Esophagus squamous epithelium (tissue), 5 donors: ENCODE data around the gene FAM9C. TPM values are rescaled to one million over a fixed set of nuclear protein-coding genes. Genes with fewer than 3 reads are reported as not detected.

Source experiments
- DNase-seq: peaks from one replicate; lab custom pipeline; 2025; lab: John Stamatoyannopoulos, UW
- H3K27ac ChIP-seq, 4 donors: fragments of 200-600 bp; sonication (generic); one replicate each; pipeline ENCODE4 v1.5.1; 2016 to 2019; ENCODE audit warnings: mild to moderate bottlenecking in 1 of 4
- H3K27me3 ChIP-seq, 4 donors: fragments of 200-600 bp; sonication (generic); 1 replicate in 3 of 4; 2 replicates in 1 of 4; pipeline versions ENCODE4 v1.5.1 to v1.6.0; 2017 to 2021; ENCODE audit warnings: antibody characterized with exemption in 1 of 4
- H3K36me3 ChIP-seq, 3 donors: fragments of 200-600 bp; sonication (generic); one replicate each; pipeline ENCODE4 v1.5.1; 2016 to 2019
- H3K4me1 ChIP-seq, 3 donors: fragments of 200-600 bp; sonication (generic); one replicate each; pipeline ENCODE4 v1.5.1; 2017 to 2019
- H3K4me3 ChIP-seq, 4 donors: fragments of 200-600 bp; sonication (generic); 1 replicate in 3 of 4; 2 replicates in 1 of 4; pipeline ENCODE4 v1.5.1; 2016 to 2019; ENCODE audit warnings: mild to moderate bottlenecking in 2 of 4, moderate library complexity in 1 of 4
- H3K9me3 ChIP-seq, 3 donors: fragments of 200-600 bp; sonication (generic); one replicate each; pipeline ENCODE4 v1.5.1; 2016 to 2019
- CTCF ChIP-seq, 6 experiments: fragments of 450-650 bp in 4 of 6; fragments of 200-600 bp in 2 of 6; sonication (generic) in 2 of 6; IDR thresholded peaks; one replicate each; pipeline ENCODE4 v1.5.1; 2016 to 2019; ENCODE audit warnings: antibody characterized with exemption in 6 of 6, mild to moderate bottlenecking in 4 of 6, moderate library complexity in 4 of 6
- POLR2A ChIP-seq, 4 donors: fragments of 450-650 bp; IDR thresholded peaks; one replicate each; pipeline ENCODE4 v1.6.1; 2017; ENCODE audit warnings: antibody characterized with exemption in 4 of 4, mild to moderate bottlenecking in 4 of 4, moderate library complexity in 3 of 4
- WGBS, 2 donors: methylation state at CpG; one replicate each; pipeline ENCODE4 v1.1.5; 2018; 5-methylcytosine and 5-hydroxymethylcytosine counted together
- intact Hi-C: fragments of 100-400 bp; cut with DNase I; formaldehyde crosslinking; loops from one replicate; pipeline ENCODE4 v1.15.0; 2022
- total RNA-seq, 4 donors: library from RNA; depleted of rRNA; stranded (reverse); fragments of >200 nt; gene quantifications; one replicate each; pipeline ENCODE4 v1.1.0, GENCODE V29; 2016
- donor health status: DM: yes; HTN: yes; CAD: no.

FAM9C gene
- total RNA-seq, 4 donors from 2014 or later = not detected

DNA sequence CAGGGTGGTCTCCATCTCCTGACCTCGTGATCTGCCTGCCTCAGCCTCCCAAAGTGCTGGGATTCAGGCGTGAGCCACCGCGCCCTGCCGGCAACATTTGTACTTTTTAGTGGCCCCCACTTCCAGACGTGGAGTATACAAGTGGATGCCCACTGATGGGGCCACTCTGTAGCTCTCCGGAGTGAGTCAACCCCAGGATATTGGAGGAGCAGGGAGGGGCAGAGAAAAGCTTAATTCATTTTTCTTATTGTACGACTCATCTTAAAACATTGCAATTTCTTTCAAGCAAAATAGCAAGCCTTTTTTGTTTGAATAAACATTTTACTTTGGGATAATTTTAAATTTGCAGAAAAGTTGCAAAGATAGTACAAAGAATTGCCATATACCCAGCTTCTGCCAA, 34.6 kb downstream of the FAM9C start:
- Histone ChIP-seq H3K27ac (no peak overlapping the region), H3K4me1 (peaks cover 9 to 64% (median 11%) of the 10 kb centered on the region in 3 donors), H3K4me3 (no peak overlapping the region), H3K9me3 (no peaks in the 10 kb centered on the region), H3K27me3 (no peaks in the 10 kb centered on the region), H3K36me3 (no peaks in the 10 kb centered on the region)
- 23 to 79% methylated on average over 4 to 8 of the region's 8 CpGs for WGBS, 2 donors
- TF ChIP-seq POLR2A (IDR thresholded peaks at IDR 0.05) = no peak
- no peak for TF ChIP-seq CTCF (IDR thresholded peaks at IDR 0.05)
- intact Hi-C loops = no loop called here
- DNase-seq = no peak

GRCh38 chrX:13009273-13009672, 35.1 kb downstream of the FAM9C start:
- no peaks in the 10 kb centered on the region for H3K27me3 ChIP-seq
- intact Hi-C loops = no loop called here
- WGBS, 2 donors = 24 to 28% methylated on average over 2 to 3 of the region's 3 CpGs
- TF ChIP-seq CTCF (IDR thresholded peaks at IDR 0.05) (no peak), POLR2A (IDR thresholded peaks at IDR 0.05) (no peak)
- no peak overlapping the region for H3K4me3 ChIP-seq
- no peak for DNase-seq
- no peaks in the 10 kb centered on the region for H3K9me3 ChIP-seq
- H3K4me1 ChIP-seq = peaks cover 9 to 63% (median 11%) of the 10 kb centered on the region in 3 donors
- peak overlapping the region in 2 of 4 donors; percentile 7 to 59 for H3K27ac ChIP-seq
- no peaks in the 10 kb centered on the region for H3K36me3 ChIP-seq

DNA sequence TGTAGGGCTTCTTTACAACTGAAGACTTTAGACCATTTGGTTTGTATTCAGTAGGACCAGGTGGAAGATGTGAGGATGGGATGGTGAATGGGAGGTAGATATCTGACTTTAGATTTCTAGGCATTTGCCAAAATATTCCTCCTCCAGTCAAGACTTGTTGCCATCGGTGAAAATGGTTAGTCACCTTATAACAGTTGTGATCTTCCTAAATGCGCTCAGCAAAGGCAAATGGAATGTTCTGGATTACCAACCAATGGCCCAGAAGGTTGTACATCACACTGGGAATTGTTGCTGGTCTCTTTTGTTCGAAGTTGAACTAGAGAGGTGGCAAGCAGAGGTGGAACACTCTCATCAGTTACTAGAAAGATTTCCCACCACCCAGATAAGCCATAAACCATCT, 35.6 kb downstream of the FAM9C start:
- Histone ChIP-seq H3K36me3 (no peaks in the 10 kb centered on the region), H3K9me3 (no peaks in the 10 kb centered on the region), H3K4me3 (no peak overlapping the region), H3K27ac (peak overlapping the region in 2 of 4 donors; percentile 7 to 59), H3K27me3 (no peaks in the 10 kb centered on the region), H3K4me1 (peaks cover 9 to 59% (median 11%) of the 10 kb centered on the region in 3 donors)
- DNase-seq = no peak
- TF ChIP-seq CTCF (IDR thresholded peaks at IDR 0.05) = no peak
- intact Hi-C loops = no loop called here
- WGBS, 2 donors = 29 to 59% methylated on average over 3 of the region's 3 CpGs

- intact Hi-C loops = no loop called here
- TF ChIP-seq CTCF (IDR thresholded peaks at IDR 0.05) (no peak), POLR2A (IDR thresholded peaks at IDR 0.05) (no peak)
- Histone ChIP-seq H3K27me3 (no peaks in the 10 kb centered on the region), H3K27ac (peak overlapping the region in 2 of 4 donors; percentile 54 to 59), H3K4me3 (no peak overlapping the region), H3K36me3 (no peaks in the 10 kb centered on the region), H3K9me3 (no peaks in the 10 kb centered on the region), H3K4me1 (peaks cover 9 to 53% (median 11%) of the 10 kb centered on the region in 3 donors)
- no peak for DNase-seq
- 14 to 33% methylated on average over 2 of the region's 2 CpGs for WGBS, 2 donors
Observed at GRCh38 chrX:13008189-13008533, 36.3 kb downstream of the FAM9C start.

- WGBS, 2 donors = 68 to 86% methylated on average over 2 of the region's 2 CpGs
- no peak overlapping the region for H3K4me3 ChIP-seq
- intact Hi-C loops = no loop called here
- TF ChIP-seq CTCF (IDR thresholded peaks at IDR 0.05) = no peak
- no peak for TF ChIP-seq POLR2A (IDR thresholded peaks at IDR 0.05)
- no peaks in the 10 kb centered on the region for H3K36me3 ChIP-seq
- peaks cover 9 to 49% (median 11%) of the 10 kb centered on the region in 3 donors for H3K4me1 ChIP-seq
- DNase-seq = no peak
- no peaks in the 10 kb centered on the region for H3K27me3 ChIP-seq
- H3K9me3 ChIP-seq = no peaks in the 10 kb centered on the region
- H3K27ac ChIP-seq = peak overlapping the region in 2 of 4 donors; percentile 54 to 59
Observed at GRCh38 chrX:13007519-13008188, 36.8 kb downstream of the FAM9C start.
